Activated naive CD4-positive, alpha-beta T cell (primary cell): Measurements from ENCODE around the gene SLC29A3.

ENCODE experiments used
- DNase-seq, 4 experiments: peaks; one replicate each; lab custom pipeline; 2025; lab: John Stamatoyannopoulos, UW

Gene SLC29A3

DNA sequence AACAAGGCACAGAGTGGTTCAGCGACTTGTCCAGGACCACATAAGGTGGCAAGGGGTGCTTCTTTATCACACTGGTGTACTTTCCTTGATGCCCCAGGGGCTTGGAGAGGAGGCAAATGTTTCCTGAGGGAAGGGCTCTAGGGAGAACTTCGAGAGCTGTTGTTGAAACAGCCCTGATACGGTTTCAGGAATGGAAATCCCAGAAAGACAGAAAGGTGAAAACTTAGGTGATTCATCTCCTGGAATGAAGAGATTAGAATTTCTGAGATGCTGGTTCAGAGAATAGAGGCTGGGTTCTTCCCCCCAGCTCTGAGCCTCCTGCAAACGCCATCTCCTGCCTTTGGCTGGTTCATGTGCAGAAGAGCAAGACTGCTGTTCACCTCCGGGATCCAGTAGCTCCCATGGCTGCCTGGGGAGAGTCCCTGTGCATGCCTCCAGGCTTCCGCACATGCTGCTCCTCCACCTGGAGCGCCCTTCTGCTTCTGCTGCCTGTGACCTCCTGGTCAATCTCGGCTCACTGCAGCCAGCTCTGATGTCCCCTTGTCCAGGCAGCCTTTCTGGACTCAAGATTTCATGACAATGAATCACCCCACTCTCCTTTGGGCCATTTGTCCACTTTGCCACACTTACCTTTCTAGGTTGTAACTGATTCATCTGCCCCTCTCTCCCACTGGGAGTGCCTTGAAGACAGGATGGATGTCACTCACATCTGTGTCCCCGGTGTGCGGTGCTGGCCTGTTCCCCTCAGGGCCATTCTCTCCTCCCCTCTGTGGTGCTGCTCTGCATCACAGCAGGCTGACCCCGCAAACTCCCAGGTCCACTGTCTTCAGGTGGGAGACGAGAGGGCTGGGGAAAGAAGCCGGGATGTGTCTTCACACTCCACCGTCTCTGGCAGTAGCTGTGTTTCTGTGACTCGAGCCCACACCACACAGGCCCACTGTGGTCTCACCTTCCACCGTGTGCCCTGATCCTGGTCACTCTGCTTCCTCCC is 74.0 kb downstream of the SLC29A3 start:
- no peak for DNase-seq

- no peak for DNase-seq
These were observed 74.9 kb downstream of the SLC29A3 start for GRCh38 chr10:71393841-71394475.

DNA sequence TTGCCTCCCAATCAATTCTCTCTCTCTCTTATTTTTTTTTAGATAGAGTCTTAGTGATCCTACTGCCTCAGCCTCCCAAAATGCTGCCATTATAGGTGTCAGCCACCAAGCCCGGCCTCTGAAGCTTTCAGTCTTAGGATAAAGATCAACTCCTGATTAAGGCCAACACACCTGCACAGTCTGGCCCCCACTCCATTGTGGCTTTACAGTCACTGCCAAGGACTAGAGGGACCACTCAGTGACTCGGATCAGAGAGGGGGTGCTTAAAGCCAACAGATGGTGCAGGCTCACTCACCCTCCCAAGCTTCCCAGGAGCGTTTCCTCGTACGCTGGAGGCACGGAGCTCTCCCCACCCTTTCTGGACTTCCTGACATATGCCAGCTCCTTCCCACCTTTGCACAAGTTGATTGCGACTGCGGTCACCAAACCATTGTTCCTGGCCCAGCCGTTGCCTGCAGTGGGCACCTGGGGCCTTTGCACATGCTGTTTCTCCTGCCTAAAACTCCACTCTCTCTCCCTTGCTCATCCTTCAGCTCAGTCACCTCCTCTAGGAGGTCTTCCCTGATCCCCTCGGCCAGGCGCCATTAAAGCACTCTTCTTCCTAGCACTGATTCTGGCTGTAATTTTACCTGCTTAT is 76.0 kb downstream of the SLC29A3 start:
- DNase-seq: no peak

DNA sequence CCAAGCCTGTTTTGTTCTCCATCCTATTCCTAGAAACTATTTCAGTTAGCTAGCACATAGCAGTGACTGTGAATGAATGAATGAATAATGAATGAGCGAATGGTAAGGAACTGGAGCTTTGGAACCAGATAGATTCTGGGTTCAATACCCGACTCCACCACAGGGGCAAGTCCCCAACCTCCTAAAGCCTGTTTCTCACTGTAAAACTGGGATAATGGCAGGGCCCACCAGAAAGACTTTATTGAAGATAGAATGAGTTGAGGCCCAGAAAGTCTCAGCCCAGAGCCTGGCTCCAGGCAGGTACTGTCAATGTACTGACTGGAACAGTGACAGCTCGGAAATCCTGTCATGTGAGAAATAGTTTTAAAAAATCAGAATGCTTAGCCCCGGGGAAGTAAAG is 76.6 kb downstream of the SLC29A3 start:
- DNase-seq: no peak

- DNase-seq: peak in 1 of 4 experiments; percentile 12
These were observed 77.1 kb downstream of the SLC29A3 start for GRCh38 chr10:71396084-71396710.

- DNase-seq: no peak
These were observed 77.7 kb downstream of the SLC29A3 start, which contains the start of gene CDH23 for GRCh38 chr10:71396711-71397295. TSS of gene CDH23 (plus strand) at chr10:71396920. CDS start at chr10:71439832, 42,912 bp downstream.

DNA sequence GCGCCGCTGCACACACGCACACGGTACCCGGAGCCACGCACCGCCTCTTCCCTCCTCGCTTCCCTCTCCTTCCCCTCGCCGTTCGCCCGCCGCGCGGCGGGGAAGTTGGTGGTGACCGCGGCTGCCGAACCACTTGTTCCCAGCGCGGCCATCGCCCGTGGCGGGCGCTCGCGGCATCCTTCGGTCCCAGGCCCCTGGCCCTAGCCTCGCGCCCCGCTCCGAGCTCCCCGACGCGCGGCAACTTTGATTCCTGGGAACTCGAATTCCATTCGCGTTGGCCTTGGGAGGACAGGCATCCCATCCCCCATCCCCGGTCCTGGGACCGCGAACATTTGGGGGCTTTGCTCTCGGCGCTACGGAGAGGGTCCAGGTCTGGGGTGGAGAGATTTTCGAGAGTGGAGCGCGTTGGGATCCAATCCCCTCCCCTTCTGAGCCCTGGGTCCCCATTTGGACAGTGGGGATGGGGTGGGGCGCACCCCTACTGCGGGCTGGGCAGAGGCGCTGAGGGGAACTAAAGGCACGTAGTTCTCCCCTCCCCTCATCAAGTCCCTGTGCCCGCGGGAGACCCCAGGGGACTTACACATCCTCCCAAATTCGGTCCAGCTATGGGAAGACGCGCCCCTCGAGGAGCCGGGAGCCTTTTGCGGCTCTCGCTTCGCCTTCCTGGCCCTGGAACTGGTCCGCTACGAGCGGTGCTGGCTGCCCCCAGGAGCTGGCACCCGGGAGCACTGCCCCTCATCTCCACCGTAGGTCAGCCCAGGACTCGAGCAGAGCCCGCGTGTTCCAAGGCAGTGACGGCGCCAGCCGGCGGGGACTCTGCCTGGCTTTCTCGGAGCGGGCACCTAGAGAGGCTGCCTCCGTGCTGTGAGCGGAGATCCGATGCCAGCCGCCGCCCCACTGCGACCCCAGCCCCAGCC is 78.5 kb downstream of the SLC29A3 start:
- no peak for DNase-seq

GRCh38 chr10:71398976-71399375 is 79.9 kb downstream of the SLC29A3 start:
- DNase-seq: no peak

- DNase-seq: no peak
These were observed 80.9 kb downstream of the SLC29A3 start for GRCh38 chr10:71399946-71400345.

- no peak for DNase-seq
These were observed 82.0 kb downstream of the SLC29A3 start for GRCh38 chr10:71401056-71401455.

DNA sequence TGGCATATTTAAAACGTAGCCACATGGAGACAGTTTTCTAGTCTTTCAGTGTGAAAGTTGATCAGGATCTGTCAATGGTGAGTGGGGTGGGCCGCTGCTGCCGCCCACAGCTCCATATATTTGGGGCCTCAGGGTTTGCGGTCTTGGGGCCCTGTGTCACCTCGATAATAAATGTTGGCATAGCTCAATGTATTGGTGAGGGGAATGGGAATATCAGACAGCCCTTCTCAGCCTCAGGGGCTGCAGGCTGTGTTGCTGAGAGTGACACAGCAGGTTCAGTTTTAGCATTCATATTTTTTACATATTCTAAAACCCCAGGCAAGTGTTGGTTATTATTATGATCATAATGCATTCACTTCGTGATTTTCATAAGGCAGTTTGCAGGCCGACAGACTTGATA is 82.9 kb downstream of the SLC29A3 start:
- no peak for DNase-seq

DNA sequence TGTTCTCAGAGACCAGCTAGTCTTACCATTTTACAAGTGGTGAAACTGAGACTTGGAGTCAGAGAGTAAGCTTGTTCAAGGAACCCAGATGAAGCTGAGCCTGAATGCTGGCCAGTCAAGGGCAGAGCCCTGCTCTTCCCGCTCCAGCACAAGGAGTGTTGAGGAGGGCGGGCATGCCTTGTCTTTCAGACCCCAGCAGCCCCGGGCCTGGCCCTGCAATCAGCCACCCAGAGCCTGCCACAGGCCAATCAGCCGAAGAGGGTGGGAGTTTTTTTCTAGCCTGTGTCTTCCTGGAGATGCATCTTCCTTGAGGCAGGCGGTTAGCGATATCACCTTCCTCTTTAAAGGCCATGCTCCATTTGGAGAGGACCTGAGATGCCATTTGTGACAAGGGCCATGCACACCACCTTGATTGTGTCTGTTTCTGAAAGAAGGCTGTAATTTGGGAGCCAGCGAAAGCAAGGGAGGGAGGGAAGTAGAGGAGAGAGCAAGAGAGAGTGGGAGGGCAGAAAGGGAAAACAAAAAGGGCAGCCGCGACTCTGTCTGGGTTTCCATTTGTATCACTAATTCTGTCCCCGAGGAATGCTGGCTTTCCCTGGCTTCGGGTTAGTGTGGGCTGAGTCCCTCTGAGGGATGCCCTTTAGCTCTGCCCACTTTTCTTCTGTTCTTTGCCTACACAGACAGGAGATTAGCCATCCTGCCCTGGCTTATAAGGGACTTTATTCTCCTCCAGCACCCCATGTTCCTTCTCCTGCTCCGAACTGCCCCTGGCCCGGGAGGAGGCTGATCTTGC is 85.6 kb downstream of the SLC29A3 start:
- no peak for DNase-seq

DNA sequence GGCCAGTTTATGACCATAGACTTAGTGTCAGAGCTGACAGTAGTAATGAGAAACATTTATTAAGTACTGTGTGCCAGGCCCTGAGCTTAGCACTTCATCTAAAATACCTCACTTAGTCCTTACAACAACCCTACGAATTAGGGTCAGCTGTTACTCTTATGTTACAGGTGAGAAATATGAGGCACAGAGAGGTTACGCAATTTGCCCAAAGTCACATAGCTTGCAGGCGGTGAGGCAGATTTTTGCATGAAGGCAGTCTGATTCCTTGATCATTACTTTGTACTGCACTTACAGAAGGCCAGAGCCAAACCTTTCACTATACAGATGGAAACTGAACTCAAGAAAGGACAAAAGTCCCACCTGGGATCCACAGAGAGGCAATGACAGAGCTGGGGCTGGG is 87.8 kb downstream of the SLC29A3 start:
- DNase-seq: no peak

DNA sequence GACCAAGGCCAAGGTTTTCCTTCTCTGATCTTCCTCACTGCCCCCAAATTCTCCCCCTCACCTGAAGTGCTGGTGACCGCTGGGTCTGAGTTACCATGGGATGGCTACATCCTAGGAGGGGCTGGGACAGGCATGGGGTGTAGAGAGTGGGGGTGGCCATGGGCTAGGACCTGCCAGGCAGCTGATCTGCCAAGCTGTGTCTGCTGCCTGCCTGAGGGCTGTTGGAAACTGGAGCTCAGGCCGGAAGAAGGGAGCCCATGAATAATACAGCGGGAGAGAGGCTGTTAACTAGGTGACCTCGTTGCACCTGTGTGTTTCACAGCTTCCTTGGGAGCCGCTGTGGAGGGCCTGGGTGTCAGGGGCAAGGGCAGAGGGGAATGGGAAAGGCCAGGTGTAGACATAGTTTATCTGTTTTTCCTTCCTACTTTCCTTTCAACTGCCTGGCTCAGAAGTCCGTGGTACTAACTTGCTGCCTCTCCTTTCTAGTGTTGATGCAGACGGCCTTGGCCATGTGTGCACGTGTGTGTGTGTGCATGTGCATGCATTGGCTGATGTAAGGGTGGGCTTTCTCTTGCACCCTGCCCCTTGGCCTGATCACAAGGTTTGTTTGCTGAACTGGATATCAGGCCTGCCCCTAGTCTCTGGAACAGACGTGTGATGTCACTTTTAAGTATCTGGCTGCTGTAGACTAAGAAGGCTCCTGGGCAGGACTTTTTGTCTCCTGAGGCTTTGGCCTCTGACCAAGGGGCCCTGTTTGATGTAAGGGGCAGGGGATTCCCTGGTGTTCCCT is 89.6 kb downstream of the SLC29A3 start:
- no peak for DNase-seq

DNA sequence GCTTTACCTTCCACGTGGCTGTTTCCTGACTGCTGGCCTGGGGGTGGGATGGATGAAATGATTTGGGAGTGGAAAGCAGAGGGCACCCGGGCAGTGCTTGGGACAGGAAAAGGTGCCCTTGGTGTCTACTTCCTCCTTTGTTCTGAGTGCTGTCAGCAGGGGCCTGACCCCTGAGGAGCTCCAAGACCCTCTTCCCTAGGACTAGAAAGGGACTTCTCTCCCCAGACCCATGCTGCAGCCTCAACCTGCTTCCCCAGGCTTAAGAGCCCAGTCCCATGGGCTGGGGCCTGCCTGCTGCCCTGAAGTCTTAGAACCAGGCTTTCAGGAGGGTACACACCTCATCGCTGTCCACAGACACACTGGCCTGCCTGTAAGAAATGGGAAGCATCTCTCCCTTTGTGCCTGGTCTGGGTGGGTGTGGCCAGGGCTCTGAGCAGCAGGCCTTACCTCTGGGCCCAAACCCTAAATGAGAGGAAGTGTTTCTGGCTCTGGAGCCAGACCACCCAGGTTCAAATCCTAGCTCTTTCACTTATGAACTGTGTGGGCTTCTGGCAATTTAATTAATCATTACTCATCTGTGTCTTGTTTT is 90.6 kb downstream of the SLC29A3 start:
- DNase-seq: no peak
